Inflammatory macrophage treated with lipopolysaccharide for 4 hours (primary cell): ENCODE measurements around the gene SEMA7A.
A peak's percentile ranks its signal among the peaks of the same experiment; 100 is the strongest.

Experiments used
- DNase-seq: peaks from one replicate; pipeline ENCODE4 v3.0.0-alpha.2; 2020

The SEMA7A gene

GRCh38 chr15:74451861-74452835, 18.4 kb upstream of the SEMA7A start:
- no peak for DNase-seq

GRCh38 chr15:74451322-74451721, 17.6 kb upstream of the SEMA7A start:
- DNase-seq: peak; percentile 18

DNA sequence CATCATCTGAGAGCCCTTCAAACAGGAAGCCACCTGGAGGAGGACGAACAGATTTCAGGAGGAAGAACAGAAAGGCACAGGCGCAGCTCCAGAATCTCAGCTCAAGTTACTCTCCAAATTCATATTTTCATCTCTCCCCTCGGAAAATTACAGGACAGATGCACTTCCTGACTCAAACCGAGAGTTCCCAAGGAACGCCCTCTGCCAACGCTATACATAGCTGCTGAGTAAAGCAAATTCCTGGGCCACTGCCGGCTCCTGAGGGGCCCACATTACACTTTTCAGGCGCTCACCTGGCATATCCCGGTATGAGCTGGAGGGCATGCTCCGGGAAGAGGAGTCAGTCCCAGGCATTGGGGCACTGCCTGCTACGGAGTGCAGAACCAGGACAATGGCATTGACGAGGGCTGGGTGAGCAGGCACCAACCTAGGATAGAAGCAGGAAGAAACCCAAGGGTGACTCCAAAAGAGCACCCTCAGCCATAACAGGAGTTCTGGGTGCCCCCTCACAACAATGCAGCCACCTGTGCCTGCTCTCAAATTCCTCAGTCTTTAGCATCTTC, 16.0 kb upstream of the SEMA7A start:
- no peak for DNase-seq

DNA sequence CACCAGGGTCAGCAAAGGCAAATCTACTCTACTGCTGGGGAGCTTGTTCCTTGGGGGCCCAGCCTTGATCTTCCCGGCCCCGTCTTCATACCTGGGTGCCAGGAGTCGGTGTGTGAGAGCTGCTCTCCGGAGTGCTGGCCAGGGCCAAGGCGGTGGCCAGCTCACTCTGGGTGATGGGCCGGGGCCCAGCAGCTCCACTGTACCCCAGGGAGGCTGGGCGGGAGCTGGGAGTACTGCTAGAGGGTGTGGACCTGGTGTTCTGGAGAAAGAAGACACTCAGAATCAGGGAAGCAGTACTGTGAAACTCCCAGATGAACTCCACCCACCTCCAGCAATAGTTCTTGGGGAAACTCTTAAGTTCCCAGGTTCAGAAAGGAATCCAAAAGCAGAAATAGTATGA, 15.3 kb upstream of the SEMA7A start:
- DNase-seq: no peak

DNA sequence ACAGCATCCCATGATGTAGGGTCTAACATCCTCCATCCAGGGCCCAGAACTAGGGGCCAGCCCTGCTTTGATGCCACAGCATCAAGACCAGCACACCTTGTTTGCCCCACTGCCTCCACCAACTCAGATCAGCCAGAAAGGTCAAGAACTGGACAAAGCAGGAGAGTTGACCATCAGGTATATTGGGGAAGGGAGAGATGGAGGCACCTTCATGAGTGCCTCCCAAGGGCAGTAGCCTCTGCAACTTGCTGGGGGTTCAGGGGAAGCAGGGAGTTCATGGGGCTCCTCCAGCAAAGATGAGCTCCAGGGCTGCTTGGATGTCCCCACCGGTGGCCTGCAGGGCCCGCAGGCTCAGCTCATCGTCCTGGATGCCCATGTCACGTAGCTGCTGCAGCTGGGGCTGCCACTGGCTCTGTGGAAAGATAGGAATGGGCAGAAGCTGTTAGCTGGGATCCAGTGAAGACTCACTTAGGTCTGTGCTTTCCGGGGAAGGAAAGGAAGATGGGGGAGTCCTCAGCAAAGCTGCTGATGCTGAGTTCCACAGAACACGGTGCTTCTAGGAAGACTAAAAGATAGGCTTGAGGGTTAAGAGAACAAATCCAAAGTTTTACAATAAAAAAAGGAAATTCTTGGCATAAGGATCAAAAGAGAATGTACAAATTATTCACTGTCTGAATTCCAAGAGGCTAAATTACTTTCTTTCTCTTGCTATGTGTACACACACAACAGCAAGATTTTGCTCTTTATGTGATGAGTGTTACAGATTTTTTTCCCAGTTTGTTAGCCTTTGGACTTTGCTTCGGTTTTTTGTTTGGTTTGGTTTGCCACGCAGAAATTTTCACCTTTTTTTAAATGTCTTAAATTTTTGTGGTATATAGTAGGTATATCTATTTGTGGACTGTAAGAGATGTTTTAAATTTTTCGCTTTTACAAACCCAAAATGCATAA, 12.3 kb upstream of the SEMA7A start:
- DNase-seq: no peak

- no peak for DNase-seq
Observed at GRCh38 chr15:74444106-74445062, 10.6 kb upstream of the SEMA7A start.

- DNase-seq: no peak
Observed at GRCh38 chr15:74443100-74443909, 9.5 kb upstream of the SEMA7A start.

GRCh38 chr15:74442604-74443003, 8.8 kb upstream of the SEMA7A start:
- DNase-seq: no peak

- no peak for DNase-seq
Observed at GRCh38 chr15:74442063-74442462, 8.3 kb upstream of the SEMA7A start.

GRCh38 chr15:74441248-74441941, 7.6 kb upstream of the SEMA7A start:
- no peak for DNase-seq

GRCh38 chr15:74438721-74439316, 5.1 kb upstream of the SEMA7A start:
- DNase-seq: peak; percentile 68

DNA sequence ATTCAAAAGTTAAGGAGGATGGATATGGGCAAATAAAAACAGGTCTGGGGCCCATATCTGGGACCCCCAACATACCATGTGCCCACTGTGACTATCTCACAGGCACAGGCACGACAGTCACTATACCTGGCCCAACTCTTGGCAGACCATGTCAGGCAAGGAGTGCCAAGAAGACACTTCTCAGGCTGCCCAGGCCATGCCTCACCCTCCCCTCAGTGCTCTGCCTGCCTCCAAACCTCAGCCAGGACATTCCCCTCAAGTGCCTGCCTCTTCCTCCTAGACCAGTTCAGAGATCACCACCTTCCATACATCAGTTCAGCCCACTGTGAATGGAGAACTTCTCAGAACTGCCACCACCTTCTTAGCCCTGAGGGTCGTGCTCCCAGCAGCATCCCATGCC, 4.4 kb upstream of the SEMA7A start:
- DNase-seq: no peak

DNA sequence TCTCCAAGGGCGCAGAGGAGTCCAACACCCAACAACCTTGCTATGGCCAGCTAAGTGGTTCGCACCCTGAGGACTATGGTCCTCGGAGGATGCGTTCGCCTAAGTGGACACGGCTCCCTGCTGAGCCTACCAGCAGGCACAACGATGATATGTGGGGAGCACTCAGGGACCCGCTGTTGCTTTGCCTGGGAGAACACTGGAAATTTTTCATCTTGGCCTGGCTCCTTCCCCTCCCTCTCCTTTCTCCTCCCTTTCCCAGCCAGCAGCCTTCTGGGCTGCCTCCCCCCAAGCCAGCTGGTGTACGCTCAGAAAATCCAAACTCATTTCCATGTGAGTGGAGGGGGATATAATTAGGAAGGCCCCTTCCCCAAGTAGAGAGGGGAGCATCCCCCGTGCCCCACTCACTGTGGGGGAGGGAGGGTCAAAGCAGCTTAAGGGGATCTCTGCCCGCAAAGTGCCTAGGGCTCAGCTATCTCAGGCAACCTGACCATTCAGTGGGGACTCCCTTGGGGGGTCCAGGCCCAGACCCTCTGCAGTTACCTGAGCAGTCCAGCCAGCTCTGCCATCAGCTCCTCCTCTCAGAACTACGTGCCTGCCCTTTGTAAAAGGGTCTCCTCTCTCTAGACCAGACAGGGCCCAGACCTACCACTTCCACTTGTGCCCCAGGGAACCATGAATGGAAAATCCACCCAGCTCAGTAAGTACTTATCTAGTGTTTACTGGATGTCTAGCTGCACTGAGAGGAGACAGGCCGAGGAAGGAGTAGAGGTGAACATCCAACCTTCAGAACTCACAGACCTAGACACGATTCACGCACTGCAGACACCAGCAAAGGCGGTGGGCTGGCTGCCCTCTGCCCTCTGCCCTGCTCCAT, 742 bp upstream of the SEMA7A start:
- no peak for DNase-seq

GRCh38 chr15:74432968-74433591, 678 bp downstream of the SEMA7A start:
- no peak for DNase-seq

DNA sequence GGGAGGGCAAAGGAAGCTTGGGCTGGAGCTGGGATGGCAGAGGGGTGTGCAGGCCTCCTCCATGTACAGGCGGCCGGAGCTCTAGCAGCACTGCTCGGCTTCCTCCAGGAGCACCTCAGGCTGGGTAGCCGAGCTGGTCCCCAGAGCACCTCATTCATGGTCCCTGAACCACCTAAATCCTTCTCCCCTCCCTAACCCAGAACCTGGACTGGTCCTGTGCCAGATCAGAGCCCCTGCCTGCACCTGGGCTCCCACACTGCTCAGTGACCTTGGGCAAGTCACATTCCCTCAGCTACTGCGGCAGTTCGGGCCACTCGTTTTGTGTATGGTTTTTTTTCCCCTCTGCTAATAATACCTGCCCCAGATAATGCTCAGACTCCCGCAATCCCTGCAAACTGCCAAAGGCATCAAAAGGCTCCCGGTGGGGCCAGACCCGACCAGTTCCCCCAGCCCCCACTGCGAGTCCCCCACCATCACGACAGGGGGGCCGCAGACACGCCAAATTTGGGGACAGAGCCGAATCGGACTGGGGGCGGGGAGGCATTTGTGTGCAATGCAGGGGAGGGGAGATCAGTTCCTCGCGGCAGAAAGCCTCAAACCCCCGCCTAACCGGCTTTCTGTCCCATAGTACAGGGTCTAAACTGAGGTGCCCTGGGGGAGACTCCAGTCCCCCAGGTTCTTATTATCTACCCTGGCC, 1.3 kb downstream of the SEMA7A start:
- no peak for DNase-seq

GRCh38 chr15:74431645-74432044, 2.1 kb downstream of the SEMA7A start:
- DNase-seq: no peak

- no peak for DNase-seq
Observed at GRCh38 chr15:74431116-74431515, 2.6 kb downstream of the SEMA7A start.

GRCh38 chr15:74430510-74430951, 3.2 kb downstream of the SEMA7A start:
- no peak for DNase-seq
